Kidney tubule cell (primary cell): Measurements from ENCODE around the gene SPATA17.

ENCODE experiments used
- DNase-seq: peaks from one replicate; pipeline ENCODE4 v3.0.0-alpha.2; 2018; ENCODE audit warnings: low spot score

Gene SPATA17

DNA sequence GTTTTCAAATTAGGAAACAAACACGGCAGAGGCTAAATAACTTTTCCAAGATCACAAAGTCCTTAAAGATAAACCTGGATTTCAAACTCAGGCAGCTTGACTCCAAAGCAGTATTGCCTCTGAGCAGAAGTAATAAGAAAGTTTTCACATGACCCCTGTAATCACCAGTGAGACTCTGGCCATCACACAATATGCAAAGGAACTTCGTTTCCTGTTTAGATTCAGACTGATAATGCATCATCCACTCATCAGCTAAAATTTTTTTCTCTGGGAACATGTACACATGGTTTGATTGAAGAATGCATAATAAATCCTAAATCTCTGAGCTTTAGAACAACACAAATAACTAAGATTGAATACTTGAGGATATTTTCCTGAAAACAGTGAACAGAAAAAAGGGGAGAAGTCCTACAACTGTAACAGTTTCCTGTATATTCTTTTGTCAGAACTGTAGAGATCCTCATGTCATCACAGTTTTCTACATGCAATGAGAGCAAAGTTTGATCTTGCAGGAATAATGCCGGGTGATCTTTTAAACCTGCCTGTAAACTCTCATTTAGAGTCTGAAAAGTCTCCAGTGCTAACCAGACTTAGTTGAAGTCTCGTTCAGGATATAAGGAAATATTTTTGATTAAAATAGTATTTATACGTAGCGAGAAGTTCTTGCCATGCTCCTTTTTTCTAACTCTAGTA is 225.3 kb downstream of the SPATA17 start:
- no peak for DNase-seq

DNA sequence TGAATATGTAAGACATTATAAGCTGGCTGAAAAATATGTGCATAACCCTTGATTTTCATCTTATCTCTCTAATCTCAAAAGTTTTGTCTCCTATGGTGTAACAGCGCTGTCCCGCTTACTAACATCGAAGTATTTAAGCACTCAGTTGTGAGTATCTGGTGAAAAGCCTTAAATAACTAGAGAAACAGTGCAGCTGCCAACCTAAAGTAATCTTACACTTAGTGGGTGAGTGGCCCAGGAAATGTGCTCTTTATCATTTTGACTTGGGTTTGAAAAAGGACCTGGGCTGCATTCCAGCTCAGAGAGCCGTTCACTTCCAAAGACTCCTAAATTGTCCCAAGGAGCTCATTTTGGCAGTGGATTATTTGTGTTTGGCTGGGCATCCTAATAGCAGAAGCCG is 225.9 kb downstream of the SPATA17 start:
- no peak for DNase-seq

- DNase-seq, result no peak
Observed at GRCh38 chr1:217861658-217862057, 230.5 kb downstream of the SPATA17 start.

GRCh38 chr1:217867446-217867995 is 236.4 kb downstream of the SPATA17 start:
- no peak for DNase-seq

DNA sequence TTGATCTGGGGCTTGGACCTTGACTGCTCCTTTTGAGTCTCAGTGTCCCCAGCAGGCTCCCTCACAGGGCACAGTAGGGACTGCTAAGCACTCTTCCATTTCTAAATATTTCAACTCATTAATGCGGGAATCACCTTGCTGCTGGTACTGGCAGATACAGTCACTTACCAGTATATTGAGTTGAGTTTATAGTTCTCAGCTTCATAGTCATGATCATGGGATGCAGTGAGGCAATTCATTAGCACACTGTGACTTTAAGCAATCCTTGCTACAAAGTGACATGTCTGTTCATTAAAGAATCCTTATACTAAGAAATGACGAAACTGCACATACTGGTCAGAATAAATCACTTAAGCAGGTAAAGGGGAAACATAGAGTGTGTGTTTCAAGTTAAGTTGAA is 240.8 kb downstream of the SPATA17 start:
- DNase-seq, result no peak

DNA sequence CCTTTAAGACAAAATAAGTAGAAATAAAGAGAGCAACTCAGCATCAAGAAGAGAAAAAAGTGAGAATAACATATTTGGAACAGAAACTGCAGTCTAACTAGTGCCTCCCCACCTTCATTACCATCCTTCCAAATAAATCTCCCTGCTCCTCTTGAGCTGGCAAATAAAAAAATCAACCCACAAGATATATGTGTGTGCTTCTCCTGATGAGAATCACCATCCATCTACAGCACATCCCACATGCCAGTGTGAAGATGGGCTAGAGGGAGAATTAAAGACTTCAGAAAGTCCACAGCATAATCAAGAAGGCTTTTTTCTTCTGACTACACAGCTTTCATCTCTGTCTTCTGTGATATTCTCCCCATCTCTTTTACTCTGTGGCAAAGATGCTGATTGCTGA is 244.1 kb downstream of the SPATA17 start:
- DNase-seq, result no peak

- DNase-seq, result no peak
Observed at GRCh38 chr1:217876401-217876800, 245.3 kb downstream of the SPATA17 start.

- no peak for DNase-seq
Observed at GRCh38 chr1:217876896-217877295, 245.8 kb downstream of the SPATA17 start.

GRCh38 chr1:217881131-217881543 is 250.0 kb downstream of the SPATA17 start:
- no peak for DNase-seq

DNA sequence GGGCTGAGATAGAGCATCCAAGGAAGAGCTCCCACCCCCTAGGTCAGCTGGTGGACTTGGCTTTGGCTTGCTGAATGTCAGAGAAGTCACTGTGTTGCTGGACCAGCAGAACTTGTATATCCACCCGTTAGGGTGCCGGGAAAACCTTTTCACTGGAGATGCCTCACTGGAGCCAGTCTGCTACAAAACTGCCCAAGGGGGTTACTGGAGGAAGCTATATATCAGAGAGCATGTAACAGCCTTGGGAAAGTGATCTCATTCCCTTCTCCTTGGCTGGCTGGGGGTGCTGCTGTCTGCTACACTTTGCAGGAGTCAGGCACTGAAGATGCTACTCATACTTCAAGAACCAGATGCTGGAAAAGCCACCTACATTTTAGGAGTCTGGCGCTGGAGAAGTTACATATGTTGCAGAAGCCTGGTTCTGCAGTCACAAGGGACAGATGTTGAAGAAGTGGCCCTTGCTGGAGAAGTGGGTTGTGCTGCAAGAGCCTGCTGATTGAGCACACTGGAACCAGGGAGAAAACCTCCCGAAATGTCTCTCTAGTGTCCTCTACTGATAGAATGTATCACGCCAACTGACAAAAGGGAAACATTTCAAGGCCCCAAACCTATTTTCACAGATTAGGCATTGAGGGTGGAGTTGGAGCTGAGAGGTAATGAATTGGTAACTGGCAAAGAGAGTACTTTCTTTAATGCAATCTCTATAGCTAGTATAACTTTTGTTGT is 250.6 kb downstream of the SPATA17 start:
- no peak for DNase-seq

DNA sequence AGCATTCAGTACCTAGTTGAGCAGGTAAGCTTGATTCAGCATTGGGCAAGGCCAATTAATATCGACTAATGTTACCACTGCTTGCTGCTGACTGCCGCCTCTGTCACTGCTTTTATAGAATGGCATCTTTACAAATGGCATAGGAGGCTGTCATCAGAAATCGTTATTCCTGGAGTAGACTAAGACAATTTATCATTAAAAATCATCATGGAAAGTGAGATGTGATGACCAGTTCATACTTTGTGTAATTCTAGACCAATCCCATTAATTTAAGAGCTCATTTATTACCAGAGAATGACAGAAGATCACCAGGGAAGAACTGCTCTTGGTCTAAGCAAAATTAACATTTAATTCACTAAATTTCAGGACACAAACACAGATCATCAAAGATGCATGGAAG is 254.0 kb downstream of the SPATA17 start:
- DNase-seq, result no peak

DNA sequence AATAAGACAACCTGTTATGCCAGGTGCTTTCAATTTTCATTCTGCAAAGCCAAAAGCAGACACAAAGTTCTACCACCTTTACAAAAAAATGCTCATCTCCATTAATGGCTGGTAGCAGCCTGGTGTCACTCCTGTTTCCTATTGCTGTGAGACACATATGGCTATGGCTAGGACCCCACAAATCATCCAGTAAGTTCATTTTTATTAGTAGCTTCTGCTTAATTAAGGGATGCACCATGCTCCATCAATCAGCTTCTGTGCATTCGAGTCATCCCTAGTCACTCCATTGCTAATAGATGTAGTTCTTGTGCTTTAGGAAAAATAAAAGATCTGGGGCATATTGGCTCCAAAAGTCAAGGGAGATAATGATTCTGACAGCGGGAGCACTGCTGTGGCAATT is 257.2 kb downstream of the SPATA17 start:
- DNase-seq, result no peak

DNA sequence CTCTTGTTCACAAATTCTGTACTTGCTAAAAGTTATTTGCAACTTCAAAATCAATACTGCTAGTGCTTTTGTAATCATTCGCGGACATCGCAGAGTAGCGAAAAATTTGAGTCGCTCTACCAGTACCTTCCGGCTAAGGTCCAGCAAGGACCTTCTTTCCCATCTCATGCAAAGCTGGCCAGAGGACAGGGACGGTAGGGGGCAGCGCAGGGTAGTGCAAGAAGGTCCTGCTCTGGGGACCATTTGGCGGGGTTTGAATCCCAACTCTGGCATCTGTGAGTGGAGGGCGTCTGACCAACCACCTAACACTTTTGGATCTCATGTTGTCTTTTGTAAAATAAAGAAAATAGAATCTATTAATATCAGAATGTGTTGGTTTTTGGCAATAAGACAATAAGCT is 258.3 kb downstream of the SPATA17 start:
- DNase-seq, result peak; percentile 7

DNA sequence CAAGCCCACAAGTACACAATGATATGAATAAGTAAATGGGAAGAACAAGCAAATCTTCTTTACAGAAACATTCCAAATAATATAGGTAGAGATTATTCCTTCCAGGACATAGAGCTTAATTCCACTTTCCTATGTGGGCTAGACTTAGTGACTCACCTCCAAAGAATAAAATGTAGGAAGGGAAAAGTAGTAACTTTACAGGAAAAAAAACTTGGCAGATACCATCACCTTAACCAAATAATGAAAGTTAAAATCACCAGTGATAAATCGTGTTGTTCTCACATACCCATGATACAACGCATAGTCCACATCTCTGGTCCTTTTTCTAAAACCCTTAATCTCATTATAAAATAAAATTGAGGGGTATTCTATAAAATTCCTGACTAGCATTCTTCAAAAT is 260.8 kb downstream of the SPATA17 start:
- DNase-seq, result no peak

DNA sequence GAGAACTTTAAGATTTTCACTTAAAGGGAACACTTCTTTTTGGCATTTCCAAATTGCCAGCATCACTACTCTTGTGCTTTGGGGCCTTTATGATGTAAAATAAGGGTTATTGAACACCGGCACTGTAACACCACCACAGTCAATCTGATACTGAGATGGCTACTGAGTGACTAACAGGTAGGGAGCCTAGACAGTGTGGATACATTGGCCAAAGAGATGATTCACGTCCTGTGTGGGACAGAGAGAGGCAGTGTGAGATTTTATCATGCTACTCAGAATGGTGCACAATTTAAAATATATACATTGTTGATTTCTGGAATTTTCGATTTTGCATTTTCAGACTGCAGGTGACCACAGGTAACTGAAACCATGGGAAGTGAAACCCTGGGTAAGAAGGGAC is 261.6 kb downstream of the SPATA17 start:
- peak; percentile 28 for DNase-seq

DNA sequence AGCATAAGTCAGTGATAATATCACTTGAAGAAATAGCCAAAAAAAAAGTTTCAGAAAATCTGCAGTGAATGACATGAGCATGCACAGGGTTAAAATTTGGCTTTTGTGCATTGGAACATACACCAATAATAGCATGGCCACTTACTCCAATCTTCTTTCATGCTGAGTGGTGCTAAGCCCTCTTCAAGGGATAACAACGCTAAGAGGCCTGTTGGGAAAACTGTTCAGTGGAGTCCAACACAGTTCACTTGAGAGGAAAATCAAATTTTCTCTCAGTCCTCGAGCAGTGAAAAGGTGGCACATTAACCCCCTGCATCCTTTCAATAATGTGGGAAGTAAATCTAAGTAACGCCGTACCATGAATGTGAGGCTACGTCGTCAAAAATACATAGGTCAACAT is 264.7 kb downstream of the SPATA17 start:
- DNase-seq, result no peak

DNA sequence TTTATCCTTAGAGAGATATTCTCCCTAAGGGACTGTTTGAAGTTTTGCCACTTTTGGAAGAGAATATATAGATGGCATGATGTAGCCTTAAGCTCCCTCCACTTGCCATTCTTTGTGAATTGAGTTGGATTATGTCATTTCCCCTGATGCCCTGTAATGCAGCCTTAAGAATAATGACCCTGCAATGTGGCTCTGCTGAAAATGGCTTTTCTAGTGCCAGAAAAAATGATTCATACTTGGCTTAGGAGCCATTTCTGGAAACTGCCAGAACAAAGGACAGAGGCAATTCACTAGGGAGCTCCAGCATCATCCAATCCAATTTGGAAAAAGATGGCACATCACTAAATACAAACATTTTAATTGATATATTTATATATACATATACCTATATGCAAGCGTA is 265.3 kb downstream of the SPATA17 start:
- DNase-seq, result no peak

DNA sequence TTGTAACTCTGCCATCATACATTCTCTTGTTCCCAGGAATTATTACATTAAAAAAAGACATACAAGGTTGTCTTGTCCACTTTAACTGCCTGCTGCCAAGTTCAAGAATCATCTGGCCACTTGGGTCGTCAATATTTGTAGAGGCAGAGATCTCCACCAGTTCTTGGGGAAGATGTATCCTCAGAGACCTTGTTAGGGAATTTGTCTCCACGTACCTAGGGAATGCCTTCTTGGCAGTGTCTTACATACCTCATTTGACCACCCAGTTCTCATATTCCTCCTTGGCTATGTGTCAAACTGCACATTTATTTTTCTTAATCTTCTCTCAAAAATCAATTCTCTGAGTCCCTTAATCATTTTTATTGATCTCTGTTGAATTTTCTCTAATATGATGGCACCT is 266.0 kb downstream of the SPATA17 start:
- DNase-seq, result no peak

DNA sequence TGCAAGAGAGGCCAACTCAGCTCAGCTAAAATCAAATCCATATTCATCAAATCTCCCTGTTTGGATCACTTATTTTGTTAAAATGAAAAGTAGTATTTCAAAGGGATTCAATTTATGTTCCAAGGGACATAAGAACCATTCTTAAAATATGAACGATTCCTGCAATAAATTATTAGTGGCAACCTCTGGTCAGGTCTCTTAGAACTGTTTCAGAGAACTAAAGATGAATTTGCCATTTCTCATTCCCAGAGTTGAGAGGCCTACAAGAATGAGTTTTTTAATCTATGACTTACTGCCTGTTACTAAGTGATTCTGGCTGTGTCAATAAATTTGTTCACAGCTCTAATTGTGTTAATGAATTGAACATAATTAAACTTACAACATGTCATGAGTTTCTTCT is 268.5 kb downstream of the SPATA17 start:
- no peak for DNase-seq

DNA sequence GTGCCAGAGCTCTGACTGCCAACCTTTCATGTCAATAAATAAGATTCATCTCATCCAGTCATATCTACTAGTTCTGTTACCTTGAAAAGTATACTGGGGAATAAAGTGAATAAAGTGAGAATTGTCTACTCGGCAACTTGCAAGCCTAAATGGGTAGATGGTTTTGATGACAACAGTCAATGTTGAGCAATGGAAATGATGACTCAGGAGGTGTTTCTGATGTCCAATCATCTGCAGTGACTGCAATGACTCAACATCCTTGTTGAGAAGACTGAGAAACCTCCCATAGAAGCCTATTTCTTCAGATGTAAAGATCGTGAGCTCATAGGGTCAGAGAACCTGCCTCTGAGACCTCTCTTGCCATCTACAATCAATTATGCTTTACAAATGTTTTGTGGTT is 276.4 kb downstream of the SPATA17 start:
- DNase-seq, result peak; percentile 56

- no peak for DNase-seq
Observed at GRCh38 chr1:217910203-217910602, 279.1 kb downstream of the SPATA17 start.

DNA sequence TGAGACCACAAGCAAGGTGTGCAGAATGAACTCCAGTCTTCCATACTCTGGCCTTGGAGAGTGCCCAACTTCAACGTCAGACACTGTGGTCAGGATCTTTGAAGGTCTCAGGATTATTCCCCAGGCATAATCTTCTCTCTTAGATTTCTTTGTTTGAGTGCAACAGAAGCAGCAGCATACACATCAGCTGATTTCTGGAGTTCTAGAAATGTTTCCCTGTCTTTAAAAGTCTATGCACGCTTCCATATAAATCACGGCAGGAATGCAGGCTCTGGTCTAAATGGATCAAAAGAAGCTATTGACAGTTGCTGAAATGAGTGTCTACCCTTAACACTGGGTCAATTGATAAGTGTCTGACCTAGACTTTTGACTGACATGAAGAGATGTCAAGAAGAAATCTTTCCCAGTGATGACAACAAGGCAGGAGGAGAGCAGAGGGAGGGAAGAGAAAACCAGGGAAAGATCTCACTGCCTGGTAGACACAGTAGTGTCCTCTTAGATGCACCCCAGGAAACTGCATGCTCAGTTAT is 279.7 kb downstream of the SPATA17 start:
- DNase-seq, result no peak

DNA sequence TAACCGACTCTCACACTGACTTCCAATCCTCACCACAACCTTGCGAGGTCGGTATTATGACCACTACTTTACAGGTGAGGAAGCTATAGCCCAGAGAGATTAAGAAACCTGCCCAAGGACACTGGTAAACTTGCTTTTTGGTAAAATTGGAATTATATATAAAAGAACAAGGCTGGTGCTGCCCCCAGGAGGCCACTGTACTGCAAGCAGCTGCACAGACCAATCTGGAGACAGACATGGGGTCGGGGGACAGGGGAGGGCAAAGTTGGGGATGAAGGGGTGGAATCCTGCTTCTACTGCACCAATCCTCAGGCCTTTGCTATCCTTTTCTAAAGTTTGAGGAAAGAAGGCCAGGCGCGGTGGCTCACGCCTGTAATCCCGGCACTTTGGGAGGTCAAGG is 280.8 kb downstream of the SPATA17 start:
- no peak for DNase-seq
